H9 (cell line): Measurements from ENCODE around the gene GABBR2. TPM values are rescaled to one million over a fixed set of nuclear protein-coding genes. Genes with fewer than 3 reads are reported as not detected.

ENCODE experiments used
- DNase-seq: peaks from one replicate; pipeline ENCODE4 v3.0.0-alpha.2; 2017
- H2AFZ ChIP-seq: one replicate; pipeline ENCODE4 v1.6.1; 2013; ENCODE audit warnings: mild to moderate bottlenecking, low read length, control low read depth, moderate library complexity
- H2AK5ac ChIP-seq: 2 replicates; pipeline ENCODE4 v1.6.1; 2013; ENCODE audit warnings: low read length, control low read depth, mixed read lengths; ENCODE audit not compliant: insufficient read length
- H2BK120ac ChIP-seq: one replicate; pipeline ENCODE4 v1.6.1; 2013; ENCODE audit warnings: low read depth, mild to moderate bottlenecking, low read length, control low read depth, inconsistent platforms; ENCODE audit not compliant: poor library complexity, severe bottlenecking
- H2BK12ac ChIP-seq: 2 replicates; pipeline ENCODE4 v1.6.1; 2013; ENCODE audit warnings: low read length, control low read depth, mixed read lengths, low read depth; ENCODE audit not compliant: insufficient read length
- H2BK15ac ChIP-seq: 2 replicates; pipeline ENCODE4 v1.6.1; 2013; ENCODE audit warnings: low read depth, low read length, control low read depth
- H2BK20ac ChIP-seq: one replicate; pipeline ENCODE4 v1.6.1; 2013; ENCODE audit warnings: low read depth, mild to moderate bottlenecking, low read length, control low read depth, inconsistent platforms; ENCODE audit not compliant: poor library complexity, severe bottlenecking
- H2BK5ac ChIP-seq: 2 replicates; pipeline ENCODE4 v1.6.1; 2013; ENCODE audit warnings: low read length, control low read depth, mixed read lengths; ENCODE audit not compliant: insufficient read length
- H3K14ac ChIP-seq: 2 replicates; pipeline ENCODE4 v1.6.1; 2013; ENCODE audit warnings: low read length, control low read depth; ENCODE audit not compliant: insufficient read depth
- H3K18ac ChIP-seq: 2 replicates; pipeline ENCODE4 v1.6.1; 2013; ENCODE audit warnings: low read depth, mild to moderate bottlenecking, mixed read lengths, low read length, control low read depth; ENCODE audit not compliant: insufficient read length
- H3K23ac ChIP-seq: 2 replicates; pipeline ENCODE4 v1.6.1; 2013; ENCODE audit warnings: low read length, control low read depth, mixed read lengths, low read depth; ENCODE audit not compliant: insufficient read length
- H3K23me2 ChIP-seq: 2 replicates; pipeline ENCODE4 v1.6.1; 2013; ENCODE audit warnings: low read depth, mild to moderate bottlenecking, mixed read lengths, low read length, control low read depth; ENCODE audit not compliant: insufficient read length, poor library complexity, severe bottlenecking
- H3K27ac ChIP-seq: 2 replicates; pipeline ENCODE4 v1.5.1; 2013; ENCODE audit warnings: low read length, control low read depth, mixed read lengths, low read depth; ENCODE audit not compliant: insufficient read length
- H3K27me3 ChIP-seq: 2 replicates; pipeline ENCODE4 v1.6.1; 2013; ENCODE audit warnings: low read length, control low read depth, inconsistent platforms; ENCODE audit not compliant: insufficient read depth
- H3K4ac ChIP-seq: 2 replicates; pipeline ENCODE4 v1.6.1; 2013; ENCODE audit warnings: low read depth, mild to moderate bottlenecking, control low read depth, inconsistent platforms, low read length, moderate library complexity
- H3K4me1 ChIP-seq: 2 replicates; pipeline ENCODE4 v1.6.1; 2013; ENCODE audit warnings: low read length, control low read depth, inconsistent platforms; ENCODE audit not compliant: insufficient read depth
- H3K4me2 ChIP-seq: 2 replicates; pipeline ENCODE4 v1.6.1; 2013; ENCODE audit warnings: low read length, control low read depth, mixed read lengths; ENCODE audit not compliant: insufficient read length, insufficient read depth
- H3K56ac ChIP-seq: 2 replicates; pipeline ENCODE4 v1.6.1; 2013; ENCODE audit warnings: low read depth, mild to moderate bottlenecking, mixed read lengths, low read length, control low read depth; ENCODE audit not compliant: insufficient read length
- H3K79me1 ChIP-seq: 2 replicates; pipeline ENCODE4 v1.6.1; 2013; ENCODE audit warnings: low read depth, mild to moderate bottlenecking, moderate library complexity, low read length, control low read depth, inconsistent platforms; ENCODE audit not compliant: insufficient read depth, poor library complexity, severe bottlenecking
- H3K79me2 ChIP-seq: 2 replicates; pipeline ENCODE4 v1.6.1; 2013; ENCODE audit warnings: low read length, control low read depth, inconsistent platforms; ENCODE audit not compliant: insufficient read depth
- H3K9ac ChIP-seq: 2 replicates; pipeline ENCODE4 v1.6.1; 2013; ENCODE audit warnings: low read length, control low read depth, mixed read lengths; ENCODE audit not compliant: insufficient read length; ENCODE audit errors: extremely low read depth
- H3K9me3 ChIP-seq: one replicate; pipeline ENCODE4 v1.6.1; 2013; ENCODE audit warnings: low read depth, low read length, inconsistent platforms; ENCODE audit not compliant: control insufficient read depth
- H3T11ph ChIP-seq: one replicate; pipeline ENCODE4 v1.6.1; 2013; ENCODE audit warnings: mild to moderate bottlenecking, low read length, control low read depth, inconsistent platforms
- H4K20me1 ChIP-seq: one replicate; pipeline ENCODE4 v1.6.1; 2013; ENCODE audit not compliant: control insufficient read depth, insufficient read length, insufficient read depth
- H4K5ac ChIP-seq: 2 replicates; pipeline ENCODE4 v1.6.1; 2013; ENCODE audit warnings: low read depth, mild to moderate bottlenecking, mixed read lengths, low read length, control low read depth; ENCODE audit not compliant: insufficient read length
- H4K8ac ChIP-seq: replicated peaks from 2 replicates; pipeline ENCODE4 v1.6.1; 2013; ENCODE audit warnings: low read length, control low read depth, mixed read lengths, low read depth; ENCODE audit not compliant: insufficient read length
- H4K91ac ChIP-seq: 2 replicates; pipeline ENCODE4 v1.6.1; 2013; ENCODE audit warnings: low read depth, mild to moderate bottlenecking, moderate library complexity, mixed read lengths, low read length, control low read depth; ENCODE audit not compliant: insufficient read length
- H3K27ac Mint-ChIP-seq, 3 experiments: 2 replicates in 2 of 3; 3 replicates in 1 of 3; pipeline ENCODE4 v1.8.0; 2020 to 2021; ENCODE audit warnings: mixed read lengths in 3 of 3, mild to moderate bottlenecking in 1 of 3, moderate library complexity in 1 of 3
- H3K27me3 Mint-ChIP-seq: 2 replicates; pipeline ENCODE4 v1.8.0; 2021; ENCODE audit warnings: low read depth, mild to moderate bottlenecking, moderate library complexity, mixed read lengths
- H3K36me3 Mint-ChIP-seq, 3 experiments: 2 replicates in 2 of 3; 3 replicates in 1 of 3; pipeline ENCODE4 v1.8.0; 2020 to 2021; ENCODE audit warnings: low read depth in 3 of 3, mixed read lengths in 3 of 3; ENCODE audit not compliant: insufficient read depth in 1 of 3
- H3K4me1 Mint-ChIP-seq, 2 experiments: 2 replicates each; pipeline ENCODE4 v1.8.0; 2020; ENCODE audit warnings: mixed read lengths in 2 of 2
- H3K4me3 Mint-ChIP-seq, 2 experiments: 2 replicates in 1 of 2; 3 replicates in 1 of 2; pipeline ENCODE4 v1.8.0; 2020 to 2021; ENCODE audit warnings: mild to moderate bottlenecking in 2 of 2, mixed read lengths in 2 of 2, moderate library complexity in 1 of 2
- H3K9me3 Mint-ChIP-seq, 2 experiments: 2 replicates in 1 of 2; 3 replicates in 1 of 2; pipeline ENCODE4 v1.8.0; 2020; ENCODE audit warnings: mild to moderate bottlenecking in 2 of 2, mixed read lengths in 2 of 2, moderate library complexity in 1 of 2
- WGBS: extraction: QIAGEN DNeasy Blood & Tissue Kit; methylation state at CpG from one replicate; pipeline ENCODE4 v1.1.7; 2013; ENCODE audit warnings: missing lambda C conversion rate, low lambda C conversion rate, mixed read lengths; ENCODE audit not compliant: insufficient read length; ENCODE audit errors: extremely low coverage; 5-methylcytosine and 5-hydroxymethylcytosine counted together
- total RNA-seq: library from RNA; stranded (reverse); gene quantifications from 2 replicates; pipeline ENCODE4 v1.2.1, GENCODE V29; 2021
- TF ChIP-seq, protein P1 (sequence below): fragments of 200-600 bp; sonication (generic); conservative IDR thresholded peaks from 3 replicates; pipeline ENCODE4 v1.8.0; 2021; ENCODE audit warnings: antibody characterized with exemption, mild to moderate bottlenecking

GABBR2 gene
- total RNA-seq, 1 experiment from 2014 or later: 0.66 TPM

- Histone ChIP-seq H2AK5ac (no peak overlapping the region), H3K9me3 (no peaks in the 10 kb centered on the region), H4K8ac (no peak overlapping the region), H2BK12ac (no peak overlapping the region), H3K27ac (no peak overlapping the region), H2BK15ac (no peak overlapping the region), H4K20me1 (no peaks in the 10 kb centered on the region), H3K9ac (no peak overlapping the region), H3K56ac (no peak overlapping the region), H3K18ac (no peak overlapping the region), H3K79me2 (no peaks in the 10 kb centered on the region), H3K4me2 (no peak overlapping the region), H2BK5ac (no peak overlapping the region), H3K23me2 (no peaks in the 10 kb centered on the region), H2BK20ac (no peak overlapping the region), H2AFZ (no peak overlapping the region), H2BK120ac (no peak overlapping the region), H3K23ac (no peak overlapping the region), H3K4ac (no peak overlapping the region), H3K4me1 (no peaks in the 10 kb centered on the region), H3T11ph (no peak overlapping the region), H4K91ac (no peak overlapping the region), H3K79me1 (no peaks in the 10 kb centered on the region), H4K5ac (no peak overlapping the region), H3K27me3 (no peaks in the 10 kb centered on the region), H3K14ac (no peak overlapping the region)
- no peak for DNase-seq
- Mint-ChIP-seq H3K4me1 (peaks cover 5 to 7% of the 10 kb centered on the region in 2 experiments), H3K27ac (no peak overlapping the region), H3K9me3 (no peaks in the 10 kb centered on the region), H3K4me3 (no peak overlapping the region), H3K27me3 (peaks cover 35% of the 10 kb centered on the region), H3K36me3 (no peaks in the 10 kb centered on the region)
- no CpG with 5 or more reads among the region's 2 CpGs for WGBS
- TF ChIP-seq, protein P1, sequence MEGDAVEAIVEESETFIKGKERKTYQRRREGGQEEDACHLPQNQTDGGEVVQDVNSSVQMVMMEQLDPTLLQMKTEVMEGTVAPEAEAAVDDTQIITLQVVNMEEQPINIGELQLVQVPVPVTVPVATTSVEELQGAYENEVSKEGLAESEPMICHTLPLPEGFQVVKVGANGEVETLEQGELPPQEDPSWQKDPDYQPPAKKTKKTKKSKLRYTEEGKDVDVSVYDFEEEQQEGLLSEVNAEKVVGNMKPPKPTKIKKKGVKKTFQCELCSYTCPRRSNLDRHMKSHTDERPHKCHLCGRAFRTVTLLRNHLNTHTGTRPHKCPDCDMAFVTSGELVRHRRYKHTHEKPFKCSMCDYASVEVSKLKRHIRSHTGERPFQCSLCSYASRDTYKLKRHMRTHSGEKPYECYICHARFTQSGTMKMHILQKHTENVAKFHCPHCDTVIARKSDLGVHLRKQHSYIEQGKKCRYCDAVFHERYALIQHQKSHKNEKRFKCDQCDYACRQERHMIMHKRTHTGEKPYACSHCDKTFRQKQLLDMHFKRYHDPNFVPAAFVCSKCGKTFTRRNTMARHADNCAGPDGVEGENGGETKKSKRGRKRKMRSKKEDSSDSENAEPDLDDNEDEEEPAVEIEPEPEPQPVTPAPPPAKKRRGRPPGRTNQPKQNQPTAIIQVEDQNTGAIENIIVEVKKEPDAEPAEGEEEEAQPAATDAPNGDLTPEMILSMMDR: no peak
Measured at GRCh38 chr9:98694943-98695342, 13.8 kb downstream of the GABBR2 start.
